NCI-H345 treated with DMSO at 0.1 percent for 48 hours (cell line): ENCODE data around the gene ELAVL4.

ENCODE experiments used
- DNase-seq: peaks from one replicate; lab custom pipeline; 2025; ENCODE audit not compliant: unreplicated experiment; lab: John Stamatoyannopoulos, UW

The ELAVL4 gene

GRCh38 chr1:50237056-50237455, 128.3 kb downstream of the ELAVL4 start:
- peak; percentile 32 for DNase-seq

GRCh38 chr1:50243939-50244338, 135.2 kb downstream of the ELAVL4 start:
- DNase-seq: no peak

- DNase-seq: no peak
Measured at GRCh38 chr1:50246869-50247268, 138.1 kb downstream of the ELAVL4 start.

- DNase-seq: peak; percentile 14
Measured at GRCh38 chr1:50251702-50252101, 143.0 kb downstream of the ELAVL4 start.

GRCh38 chr1:50252196-50252595, 143.5 kb downstream of the ELAVL4 start:
- no peak for DNase-seq
